K562 (cell line): ENCODE measurements around the gene CDH18. TPM values are rescaled to one million over a fixed set of nuclear protein-coding genes. Genes with fewer than 3 reads are reported as not detected.

Experiments used
- ATAC-seq: fragments of 200-7000 bp; cut with Tn5 transposase; 3 replicates; pipeline ENCODE4 v1.9.1; 2020; ENCODE audit warnings: moderate library complexity
- BruUV-seq: library from RNA; stranded (reverse); fragments of 400-500 nt; replicated peaks from 2 replicates; lab custom pipeline; 2021; lab: Mats Ljungman, UMichigan
- CTCF ChIA-PET: fragments of 300-600 bp; formaldehyde crosslinking; extraction: SDS; loops from one replicate; lab custom pipeline; 2021; ENCODE audit warnings: low intra/inter-chr PET ratio; lab: Yijun Ruan, JAX
- POLR2A ChIA-PET: fragments of 300-600, 350-650 bp; sonication (Branson Sonifier 250); formaldehyde crosslinking; extraction: SDS; loops from one replicate; lab custom pipeline; 2021; ENCODE audit warnings: antibody characterized with exemption, inconsistent platforms; lab: Yijun Ruan, JAX
- DNase-seq, 4 experiments: peaks; one replicate each; pipeline versions ENCODE4 v3.0.0 to v3.0.0-alpha.2; 2011 to 2018; ENCODE audit warnings: low spot score in 3 of 4, mixed read lengths in 3 of 4; ENCODE audit errors: extremely low read depth in 1 of 4
- FAIRE-seq: peaks from 2 replicates; lab custom pipeline; 2011; peaks lifted over from hg19 to GRCh38; lab: Jason Lieb, UNC
- H2AFZ ChIP-seq: 2 replicates; pipeline ENCODE4 v1.6.0; 2011; ENCODE audit warnings: low read depth, low read length, control low read depth, inconsistent platforms
- H3K27ac ChIP-seq: fragments of 200-600 bp; 3 replicates; pipeline ENCODE4 v1.8.0; 2011; ENCODE audit warnings: low read depth, mild to moderate bottlenecking, control low read depth, inconsistent platforms, low read length, moderate library complexity, mixed read lengths; ENCODE audit errors: extremely low read depth
- H3K27me3 ChIP-seq, 2 experiments: fragments of 300-600 bp in 1 of 2; 2 replicates in 1 of 2; 3 replicates in 1 of 2; pipeline versions ENCODE4 v1.6.0 to v1.8.0; 2011; ENCODE audit warnings: inconsistent platforms in 2 of 2, low read length in 2 of 2, mild to moderate bottlenecking in 1 of 2, mixed read lengths in 1 of 2, moderate library complexity in 1 of 2; ENCODE audit not compliant: control insufficient read depth in 2 of 2, insufficient read depth in 2 of 2
- H3K36me3 ChIP-seq: fragments of 300-600 bp; 3 replicates; pipeline ENCODE4 v1.8.0; 2011; ENCODE audit warnings: mild to moderate bottlenecking, low read length, inconsistent platforms; ENCODE audit not compliant: control insufficient read depth, insufficient read depth
- H3K4me1 ChIP-seq, 2 experiments: fragments of 200-600 bp in 1 of 2; replicated peaks in 1 of 2; 2 replicates in 1 of 2; 3 replicates in 1 of 2; pipeline versions ENCODE4 v1.5.1 to v1.8.0; 2011; ENCODE audit warnings: inconsistent platforms in 2 of 2, low read length in 2 of 2, mild to moderate bottlenecking in 1 of 2, mixed read lengths in 1 of 2, moderate library complexity in 1 of 2; ENCODE audit not compliant: control insufficient read depth in 2 of 2, insufficient read depth in 2 of 2
- H3K4me2 ChIP-seq: 2 replicates; pipeline ENCODE4 v1.6.1; 2011; ENCODE audit warnings: low read length, control low read depth, inconsistent platforms, mixed read lengths; ENCODE audit not compliant: insufficient read depth
- H3K4me3 ChIP-seq: fragments of 200-600 bp; sonication (generic), shearing (Covaris generic); 2 replicates; pipeline ENCODE4 v1.5.1; 2016; ENCODE audit warnings: control low read depth, inconsistent platforms
- H3K79me2 ChIP-seq: fragments of 200-600 bp; 3 replicates; pipeline ENCODE4 v1.8.0; 2011; ENCODE audit warnings: low read length, inconsistent platforms; ENCODE audit not compliant: control insufficient read depth, insufficient read depth
- H3K9ac ChIP-seq, 2 experiments: 2 replicates each; pipeline versions ENCODE4 v1.6.0 to v1.6.1; 2011; ENCODE audit warnings: low read depth in 2 of 2, low read length in 2 of 2, control low read depth in 1 of 2, inconsistent platforms in 1 of 2, mild to moderate bottlenecking in 1 of 2, mixed read lengths in 1 of 2; ENCODE audit not compliant: insufficient read depth in 1 of 2
- H3K9me1 ChIP-seq: one replicate; pipeline ENCODE4 v1.6.0; 2011; ENCODE audit warnings: inconsistent platforms, mild to moderate bottlenecking, low read length, moderate library complexity; ENCODE audit not compliant: control insufficient read depth, insufficient read depth
- H3K9me3 ChIP-seq: replicated peaks from 2 replicates; pipeline ENCODE4 v1.5.1; 2011; ENCODE audit warnings: low read depth, low read length, inconsistent platforms; ENCODE audit not compliant: control insufficient read depth, insufficient read depth
- H4K20me1 ChIP-seq: replicated peaks from 2 replicates; pipeline ENCODE4 v1.6.1; 2011; ENCODE audit warnings: low read length, inconsistent platforms, mixed read lengths; ENCODE audit not compliant: control insufficient read depth, insufficient read depth
- BCL6 ChIP-seq: fragments of 250-450 bp; sonication (Bioruptor Pico); IDR thresholded peaks from 2 replicates; pipeline ENCODE4 v1.4.0; 2020
- CCNT2 ChIP-seq: IDR thresholded peaks from 2 replicates; pipeline ENCODE4 v1.6.1; 2011; ENCODE audit warnings: borderline replicate concordance, low read depth, mild to moderate bottlenecking, moderate library complexity, mixed read lengths, low read length; ENCODE audit not compliant: insufficient read length; ENCODE audit errors: extremely low read depth
- DNMT1 ChIP-seq: fragments of 450-650 bp; IDR thresholded peaks from 2 replicates; pipeline ENCODE4 v1.6.1; 2016; ENCODE audit warnings: antibody characterized with exemption, mild to moderate bottlenecking
- FOXA1 ChIP-seq: fragments of 450-650 bp; IDR thresholded peaks from 2 replicates; pipeline ENCODE4 v1.6.1; 2016; ENCODE audit warnings: mild to moderate bottlenecking, borderline replicate concordance
- FOXM1 ChIP-seq, 2 experiments: fragments of 450-650 bp in 1 of 2; sonication (generic) in 1 of 2; formaldehyde crosslinking in 1 of 2; IDR thresholded peaks; 2 replicates each; pipeline versions ENCODE4 v1.6.1 to v1.9.0; 2017 to 2022; ENCODE audit warnings: low read depth in 2 of 2, mild to moderate bottlenecking in 2 of 2, missing genetic modification reagents in 1 of 2, moderate library complexity in 1 of 2
- FOXP4 ChIP-seq: sonication (generic); formaldehyde crosslinking; IDR thresholded peaks from 2 replicates; pipeline ENCODE4 v1.8.0; 2022; ENCODE audit warnings: mild to moderate bottlenecking, missing genetic modification reagents, borderline replicate concordance
- GTF2E2 ChIP-seq: fragments of 200-800 bp; sonication (Bioruptor generic); IDR thresholded peaks from 2 replicates; pipeline ENCODE4 v1.6.1; 2016; ENCODE audit warnings: missing genetic modification characterization, missing compliant biosample characterization
- HIVEP1 ChIP-seq: fragments of 250-450 bp; sonication (Bioruptor Pico); IDR thresholded peaks from 2 replicates; pipeline ENCODE4 v1.4.0; 2020; ENCODE audit warnings: mild to moderate bottlenecking
- PHTF2 ChIP-seq: fragments of 250-450 bp; sonication (Bioruptor Pico); IDR thresholded peaks from 2 replicates; pipeline ENCODE4 v1.5.0; 2021; ENCODE audit warnings: mild to moderate bottlenecking
- PTTG1 ChIP-seq: fragments of 450-650 bp; IDR thresholded peaks from 2 replicates; pipeline ENCODE4 v1.6.1; 2016; ENCODE audit warnings: low read depth, mild to moderate bottlenecking, missing genetic modification characterization, missing compliant biosample characterization
- ZNF197 ChIP-seq: fragments of 200-800 bp; sonication (Bioruptor generic); IDR thresholded peaks from 2 replicates; pipeline ENCODE4 v1.6.1; 2016; ENCODE audit warnings: low read depth, missing genetic modification characterization, missing compliant biosample characterization
- ZNF212 ChIP-seq: fragments of 450-650 bp; formaldehyde crosslinking; IDR thresholded peaks from 2 replicates; pipeline ENCODE4 v1.4.0; 2020; ENCODE audit warnings: mild to moderate bottlenecking
- ZNF224 ChIP-seq: sonication (generic); formaldehyde crosslinking; IDR thresholded peaks from 2 replicates; pipeline ENCODE4 v1.8.0; 2022; ENCODE audit warnings: mild to moderate bottlenecking, missing genetic modification reagents
- ZNF311 ChIP-seq: fragments of 250-450 bp; sonication (Bioruptor Pico); IDR thresholded peaks from 2 replicates; pipeline ENCODE4 v1.4.0; 2020; ENCODE audit warnings: mild to moderate bottlenecking, moderate library complexity
- ZNF398 ChIP-seq: fragments of 250-450 bp; sonication (Bioruptor Pico); IDR thresholded peaks from 2 replicates; pipeline ENCODE4 v1.8.0; 2021; ENCODE audit warnings: moderate library complexity, mild to moderate bottlenecking, inconsistent platforms
- WGBS: fragments of 100-300 bp; shearing (Covaris generic); methylation state at CpG from one replicate; pipeline ENCODE4 v1.1.6; 2016; ENCODE audit warnings: low coverage, mixed read lengths; ENCODE audit not compliant: insufficient coverage; ENCODE audit errors: missing lambda C conversion rate; 5-methylcytosine and 5-hydroxymethylcytosine counted together
- in situ Hi-C: fragments of 300-500 bp; cut with MboI; formaldehyde crosslinking; loops from 4 replicates; pipeline ENCODE4 v1.15.0; 2018; ENCODE audit warnings: inconsistent platforms, mixed read lengths
- intact Hi-C: fragments of 100-400 bp; cut with micrococcal nuclease; formaldehyde crosslinking; loops from 2 replicates; pipeline ENCODE4 v1.14.2; 2022
- polyA plus RNA-seq, 8 experiments: library from polyadenylated mRNA; depleted of rRNA in 4 of 8; stranded (reverse) in 5 of 8; unstranded in 3 of 8; fragments of >200 nt; fragmentation: Nextera tagmentation in 2 of 8; fragmentation: Illumina TruSeq in 1 of 8; extraction: Ambion mirVana in 2 of 8; extraction: Trizol in 1 of 8; gene quantifications; 2 replicates each; pipeline versions ENCODE4 v1.2.1 to v1.2.3, GENCODE V29; 2011 to 2014; ENCODE audit warnings: inconsistent platforms in 1 of 8, missing spikeins in 1 of 8
- total RNA-seq, 7 experiments: library from RNA; depleted of rRNA in 6 of 7; stranded (reverse); fragments of >200 nt in 6 of 7; fragmentation: Illumina TruSeq in 2 of 7; extraction: Trizol in 2 of 7; gene quantifications; 2 replicates each; pipeline versions ENCODE4 v1.2.1 to v1.2.3, GENCODE V29; 2011 to 2021; ENCODE audit warnings: low replicate concordance in 1 of 7

Gene CDH18
- total and polyA plus RNA-seq, 9 of the 15 experiments (the other 6 are each of a cell fraction or from before 2014, with no cell fraction given) = 0.18 to 1.4 (median 0.31) TPM

GRCh38 chr5:19874811-19875210 is 113.2 kb downstream of the CDH18 start:
- BruUV-seq = no TSS peak

GRCh38 chr5:19866090-19866450 is 121.9 kb downstream of the CDH18 start:
- Histone ChIP-seq H3K27me3 (no peaks in the 10 kb centered on the region), H3K9ac (no peak overlapping the region), H3K27ac (no peak overlapping the region), H3K9me1 (no peaks in the 10 kb centered on the region), H3K79me2 (no peaks in the 10 kb centered on the region), H3K4me1 (no peaks in the 10 kb centered on the region), H2AFZ (no peak overlapping the region), H3K4me3 (no peak overlapping the region), H3K9me3 (no peaks in the 10 kb centered on the region), H4K20me1 (no peaks in the 10 kb centered on the region), H3K36me3 (no peaks in the 10 kb centered on the region), H3K4me2 (no peak overlapping the region)
- intact Hi-C loops (no loop called here), in situ Hi-C loops (no loop called here)
- POLR2A ChIA-PET = no interaction called here
- CTCF ChIA-PET = no interaction called here
- FAIRE-seq (no peak), ATAC-seq (no peak), DNase-seq (no peak)
- no TSS peak for BruUV-seq
- WGBS = 0% methylated on average over 2 of the region's 2 CpGs
- TF ChIP-seq HIVEP1 = no peak
- no peak for TF ChIP-seq ZNF398 (CRISPR knock-in tag)
- no peak for TF ChIP-seq FOXA1
- no peak for TF ChIP-seq CCNT2
- TF ChIP-seq PTTG1 (tag) = no peak
- TF ChIP-seq DNMT1 = no peak
- TF ChIP-seq FOXM1 (IDR thresholded peaks at IDR 0.05; ENCODE audit: low read depth) = no peak
- TF ChIP-seq FOXM1 (CRISPR knock-in tag; IDR thresholded peaks at IDR 0.05; ENCODE audit: low read depth) = no peak
- no peak for TF ChIP-seq GTF2E2
- no peak for TF ChIP-seq ZNF224 (CRISPR knock-in tag)
- no peak for TF ChIP-seq FOXP4 (CRISPR knock-in tag)

More at GRCh38 chr5:19874811-19875210, 113.2 kb downstream of the CDH18 start:
- Histone ChIP-seq H2AFZ (no peak overlapping the region), H3K9me3 (no peaks in the 10 kb centered on the region), H3K27me3 (no peaks in the 10 kb centered on the region), H4K20me1 (no peaks in the 10 kb centered on the region), H3K9me1 (no peaks in the 10 kb centered on the region), H3K9ac (no peak overlapping the region), H3K4me1 (no peaks in the 10 kb centered on the region), H3K4me2 (no peak overlapping the region), H3K36me3 (no peaks in the 10 kb centered on the region), H3K79me2 (no peaks in the 10 kb centered on the region), H3K4me3 (no peak overlapping the region), H3K27ac (no peak overlapping the region)
- CTCF ChIA-PET = no interaction called here
- 6% methylated on average over 1 of the region's 1 CpG for WGBS
- POLR2A ChIA-PET = no interaction called here
- no peak for ATAC-seq
- intact Hi-C loops = no loop called here
- TF ChIP-seq PHTF2 (CRISPR knock-in tag) (no peak), ZNF311 (CRISPR knock-in tag) (no peak), BCL6 (no peak), ZNF197 (no peak), ZNF212 (CRISPR knock-in tag) (no peak)
- no peak for FAIRE-seq
- in situ Hi-C loops = no loop called here
- DNase-seq = no peak
